ENCODE results near the gene PCBD2.

PCBD2 gene

GRCh38 chr5:135007749-135008363, 102.9 kb downstream of the PCBD2 start:
- DNase-seq (ENCODE audit: low read depth): no peak

GRCh38 chr5:135008556-135008955, 103.6 kb downstream of the PCBD2 start:
- no peak for DNase-seq (ENCODE audit: low read depth)

GRCh38 chr5:135008981-135009735, 104.2 kb downstream of the PCBD2 start:
- DNase-seq (ENCODE audit: low read depth): no peak

- no peak for DNase-seq (ENCODE audit: low read depth)
Observed at GRCh38 chr5:135009736-135010501, 105.0 kb downstream of the PCBD2 start.

GRCh38 chr5:135010502-135011354, 105.8 kb downstream of the PCBD2 start:
- no peak for DNase-seq (ENCODE audit: low read depth)

- no peak for DNase-seq (ENCODE audit: low read depth)
Observed at GRCh38 chr5:135011355-135012032, 106.6 kb downstream of the PCBD2 start.

GRCh38 chr5:135012033-135012588, 107.2 kb downstream of the PCBD2 start:
- DNase-seq (ENCODE audit: low read depth): no peak
